HepG2 (cell line): ENCODE results near the gene SOX21. TPM values are rescaled to one million over a fixed set of nuclear protein-coding genes. Genes with fewer than 3 reads are reported as not detected.

Experiments
- ATAC-seq: fragments of 200-7000 bp; cut with Tn5 transposase; 3 replicates; pipeline ENCODE4 v1.9.1; 2020; ENCODE audit warnings: mild to moderate bottlenecking, moderate library complexity
- BruUV-seq: library from RNA; stranded (reverse); fragments of 400-500 nt; replicated peaks from 2 replicates; lab custom pipeline; 2021; lab: Mats Ljungman, UMichigan
- CTCF ChIA-PET: fragments of 300-600 bp; formaldehyde crosslinking; extraction: SDS; loops from one replicate; lab custom pipeline; 2021; ENCODE audit warnings: low total read pairs, inconsistent platforms, low intra/inter-chr PET ratio; lab: Yijun Ruan, JAX
- POLR2A ChIA-PET: fragments of 350-600 bp; sonication (Branson Sonifier 250); formaldehyde crosslinking; loops from one replicate; lab custom pipeline; 2020; ENCODE audit warnings: antibody characterized with exemption, inconsistent platforms; lab: Yijun Ruan, JAX
- DNase-seq: peaks from one replicate; pipeline ENCODE4 v3.0.0-alpha.2; 2015; ENCODE audit warnings: low spot score
- FAIRE-seq: peaks from 3 replicates; lab custom pipeline; 2011; peaks lifted over from hg19 to GRCh38; lab: Jason Lieb, UNC
- H2AFZ ChIP-seq: one replicate; pipeline ENCODE4 v1.6.1; 2011; ENCODE audit warnings: low read length, inconsistent platforms
- H3K27ac ChIP-seq: fragments of 300-600 bp; 3 replicates; pipeline ENCODE4 v1.8.0; 2011; ENCODE audit warnings: mixed run types, mild to moderate bottlenecking, mixed read lengths, low read length, inconsistent platforms; ENCODE audit not compliant: insufficient read depth; ENCODE audit errors: extremely low read length
- H3K27me3 ChIP-seq, 2 experiments: fragments of 200-600 bp in 1 of 2; 2 replicates in 1 of 2; 3 replicates in 1 of 2; pipeline versions ENCODE4 v1.6.0 to v1.8.0; 2011; ENCODE audit warnings: low read length in 2 of 2, mild to moderate bottlenecking in 2 of 2, moderate library complexity in 2 of 2, inconsistent platforms in 1 of 2; ENCODE audit not compliant: insufficient read depth in 2 of 2, control insufficient read depth in 1 of 2
- H3K36me3 ChIP-seq, 2 experiments: fragments of 200-600 bp in 1 of 2; replicated peaks in 1 of 2; 2 replicates in 1 of 2; 3 replicates in 1 of 2; pipeline versions ENCODE4 v1.5.1 to v1.8.0; 2011; ENCODE audit warnings: low read length in 2 of 2, inconsistent platforms in 1 of 2; ENCODE audit not compliant: insufficient read depth in 2 of 2, control insufficient read depth in 1 of 2
- H3K4me1 ChIP-seq: 2 replicates; pipeline ENCODE4 v1.5.1; 2012; ENCODE audit warnings: low read length, inconsistent platforms; ENCODE audit not compliant: insufficient read depth
- H3K4me2 ChIP-seq: 2 replicates; pipeline ENCODE4 v1.6.0; 2011; ENCODE audit warnings: low read depth, low read length, inconsistent platforms
- H3K4me3 ChIP-seq, 3 experiments: fragments of 200-600 bp in 1 of 3; sonication (generic), shearing (Covaris generic) in 1 of 3; replicated peaks in 1 of 3; 2 replicates each; pipeline ENCODE4 v1.5.1; 2011 to 2016; ENCODE audit warnings: low read length in 3 of 3, inconsistent platforms in 2 of 3, low read depth in 2 of 3, mild to moderate bottlenecking in 2 of 3, control low read depth in 1 of 3, mixed read lengths in 1 of 3; ENCODE audit not compliant: insufficient read depth in 1 of 3
- H3K79me2 ChIP-seq: one replicate; pipeline ENCODE4 v1.6.1; 2011; ENCODE audit warnings: low read length, inconsistent platforms; ENCODE audit not compliant: insufficient read depth
- H3K9ac ChIP-seq: 2 replicates; pipeline ENCODE4 v1.6.0; 2011; ENCODE audit warnings: mild to moderate bottlenecking, low read depth, low read length, inconsistent platforms; ENCODE audit not compliant: insufficient read depth
- H3K9me3 ChIP-seq: 2 replicates; pipeline ENCODE4 v1.5.1; 2012; ENCODE audit warnings: mild to moderate bottlenecking, low read length
- H4K20me1 ChIP-seq: 2 replicates; pipeline ENCODE4 v1.6.0; 2011; ENCODE audit warnings: inconsistent platforms, mild to moderate bottlenecking, low read length, moderate library complexity; ENCODE audit not compliant: insufficient read depth
- CHD2 ChIP-seq: IDR thresholded peaks from 2 replicates; pipeline ENCODE4 v1.6.1; 2011; ENCODE audit warnings: low read depth, low read length, improper control_type of control experiment
- FOXA1 ChIP-seq, 2 experiments: fragments of 450-650 bp in 1 of 2; sonication (generic) in 1 of 2; formaldehyde crosslinking in 1 of 2; IDR thresholded peaks; 2 replicates each; pipeline versions ENCODE4 v1.4.0 to v1.6.1; 2016 to 2020; ENCODE audit warnings: missing genetic modification reagents in 1 of 2
- HNRNPH1 ChIP-seq: fragments of 200-400 bp; formaldehyde crosslinking; optimal IDR thresholded peaks from 2 replicates; pipeline ENCODE3; 2017; ENCODE audit warnings: mild to moderate bottlenecking, low read depth, low read length
- NCOA5 ChIP-seq: sonication (generic); formaldehyde crosslinking; IDR thresholded peaks from 2 replicates; pipeline ENCODE4 v1.4.0; 2020; ENCODE audit warnings: missing genetic modification reagents
- NR2F1 ChIP-seq, 2 experiments: fragments of 450-650 bp in 1 of 2; formaldehyde crosslinking in 1 of 2; IDR thresholded peaks; 2 replicates each; pipeline versions ENCODE4 v1.5.0 to v1.6.1; 2016 to 2020; ENCODE audit warnings: mild to moderate bottlenecking in 1 of 2, missing compliant biosample characterization in 1 of 2, missing genetic modification reagents in 1 of 2, moderate library complexity in 1 of 2
- ONECUT2 ChIP-seq: sonication (generic); formaldehyde crosslinking; IDR thresholded peaks from 2 replicates; pipeline ENCODE4 v1.4.0; 2020; ENCODE audit warnings: missing genetic modification reagents
- PCBP1 ChIP-seq: fragments of 200-400 bp; formaldehyde crosslinking; IDR thresholded peaks from 2 replicates; pipeline ENCODE4 v1.6.1; 2017; ENCODE audit warnings: mild to moderate bottlenecking, low read depth, low read length, borderline replicate concordance
- RAD51 ChIP-seq: fragments of 450-650 bp; IDR thresholded peaks from 2 replicates; pipeline ENCODE4 v1.6.1; 2016; ENCODE audit warnings: borderline replicate concordance
- SMC3 ChIP-seq: IDR thresholded peaks from 2 replicates; pipeline ENCODE4 v1.6.1; 2011; ENCODE audit warnings: low read length, improper control_type of control experiment
- SOX13 ChIP-seq, 3 experiments: fragments of 450-650 bp in 1 of 3; sonication (generic) in 1 of 3; formaldehyde crosslinking in 1 of 3; IDR thresholded peaks in 2 of 3; conservative IDR thresholded peaks in 1 of 3; 2 replicates each; pipeline versions ENCODE4 v1.5.0 to v1.6.1; 2016 to 2020; ENCODE audit warnings: antibody characterized with exemption in 1 of 3, mild to moderate bottlenecking in 1 of 3, missing compliant biosample characterization in 1 of 3, missing genetic modification reagents in 1 of 3, moderate library complexity in 1 of 3
- TEAD2 ChIP-seq: sonication (generic); formaldehyde crosslinking; IDR thresholded peaks from 2 replicates; pipeline ENCODE4 v1.9.0; 2021; ENCODE audit warnings: missing genetic modification reagents
- ZNF263 ChIP-seq: sonication (generic); formaldehyde crosslinking; IDR thresholded peaks from 2 replicates; pipeline ENCODE4 v1.4.0; 2020; ENCODE audit warnings: missing genetic modification reagents
- ZNF567 ChIP-seq: sonication (generic); formaldehyde crosslinking; IDR thresholded peaks from 2 replicates; pipeline ENCODE4 v1.8.1; 2023; ENCODE audit warnings: mild to moderate bottlenecking, missing genetic modification reagents, borderline replicate concordance
- ZNF607 ChIP-seq: sonication (generic); formaldehyde crosslinking; IDR thresholded peaks from 2 replicates; pipeline ENCODE4 v1.5.1; 2020; ENCODE audit warnings: missing genetic modification reagents, mild to moderate bottlenecking, borderline replicate concordance
- ZNF615 ChIP-seq: sonication (generic); formaldehyde crosslinking; IDR thresholded peaks from 2 replicates; pipeline ENCODE4 v1.5.0; 2020; ENCODE audit warnings: mild to moderate bottlenecking, missing genetic modification reagents, borderline replicate concordance
- ZNF691 ChIP-seq: sonication (generic); formaldehyde crosslinking; IDR thresholded peaks from 2 replicates; pipeline ENCODE4 v1.4.0; 2020; ENCODE audit warnings: missing genetic modification reagents, low read depth, mild to moderate bottlenecking, borderline replicate concordance
- ZNF746 ChIP-seq: sonication (generic); formaldehyde crosslinking; IDR thresholded peaks from 2 replicates; pipeline ENCODE4 v1.8.0; 2022; ENCODE audit warnings: mild to moderate bottlenecking, missing genetic modification reagents
- WGBS: methylation state at CpG from one replicate; pipeline ENCODE4 v1.1.6; 2017; ENCODE audit warnings: low lambda C conversion rate; 5-methylcytosine and 5-hydroxymethylcytosine counted together
- in situ Hi-C: cut with HindIII; loops from 2 replicates; pipeline ENCODE4 v1.10.0; 2017; ENCODE audit warnings: low pct_unique_long_range_greater_than_20kb; ENCODE audit not compliant: extremely low pct_ligation_motif_present
- intact Hi-C: fragments of 100-400 bp; cut with micrococcal nuclease; formaldehyde crosslinking; loops from one replicate; pipeline ENCODE4 v1.10.0; 2022; ENCODE audit not compliant: unreplicated experiment
- polyA plus RNA-seq, 8 experiments: library from polyadenylated mRNA; depleted of rRNA in 3 of 8; stranded (reverse) in 7 of 8; unstranded in 1 of 8; fragments of >200 nt; fragmentation: Illumina TruSeq in 4 of 8; extraction: Trizol in 4 of 8; gene quantifications; 2 replicates each; pipeline versions ENCODE4 v1.2.1 to v1.2.3, GENCODE V29; 2011 to 2016; ENCODE audit warnings: low read depth in 4 of 8, missing spikeins in 1 of 8, mixed read lengths in 1 of 8; ENCODE audit not compliant: insufficient read depth in 1 of 8
- total RNA-seq, 5 experiments: library from RNA; depleted of rRNA; stranded (reverse); fragments of >200 nt; fragmentation: Illumina TruSeq; extraction: Trizol; gene quantifications; 2 replicates each; pipeline ENCODE4 v1.2.3, GENCODE V29; 2016; ENCODE audit warnings: low read depth in 1 of 5
- TF ChIP-seq, protein P1 (sequence below): IDR thresholded peaks from 2 replicates; pipeline ENCODE4 v1.6.1; 2016; ENCODE audit warnings: mild to moderate bottlenecking, missing biosample characterization, missing genetic modification reagents
- TF ChIP-seq, protein P2 (sequence below): sonication (generic); formaldehyde crosslinking; IDR thresholded peaks from 2 replicates; pipeline ENCODE4 v1.4.0; 2020; ENCODE audit warnings: missing genetic modification reagents

Gene SOX21
- total and polyA plus RNA-seq, 2 of the 13 experiments (the other 11 are each of a cell fraction or from before 2014, with no cell fraction given), result not detected

DNA sequence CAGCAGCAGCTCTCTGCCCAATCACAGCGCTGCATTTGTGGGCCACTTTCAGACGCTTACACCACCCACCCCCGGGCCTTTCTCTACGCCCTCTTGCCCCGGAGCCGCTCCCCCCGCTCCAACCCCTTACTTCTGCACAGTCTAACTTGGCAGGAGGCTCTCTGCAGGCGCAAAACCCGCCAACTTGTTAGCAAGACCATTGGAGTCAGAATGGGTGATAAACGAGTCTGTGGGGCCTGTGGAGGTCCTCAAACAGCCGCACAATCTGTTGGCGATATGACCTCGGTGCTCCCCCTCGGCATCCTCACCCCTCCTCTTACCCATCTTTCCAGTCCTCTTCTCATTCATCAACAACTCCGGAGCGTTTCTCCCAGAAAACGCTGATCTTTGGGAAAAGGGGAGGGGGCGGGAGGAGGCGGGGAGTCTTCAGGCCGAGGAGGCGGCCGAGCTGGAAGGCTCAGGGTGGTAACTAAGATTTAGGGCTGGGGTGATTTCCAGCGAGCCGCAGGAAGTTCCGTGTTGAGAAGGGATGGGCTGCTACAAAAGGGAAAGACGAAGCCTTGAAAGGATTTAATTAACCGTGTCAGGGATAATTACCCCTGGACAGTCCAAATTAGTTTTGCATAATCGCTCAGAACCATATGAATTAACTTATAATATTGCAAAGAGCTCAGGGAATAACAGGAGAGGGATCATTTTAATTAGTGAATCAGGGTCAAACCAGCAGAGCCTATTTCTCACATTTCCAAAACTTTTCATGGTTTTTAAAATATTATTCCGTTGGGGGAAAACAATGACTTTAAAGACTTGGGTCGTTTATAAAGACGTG lies 4.1 kb downstream of the SOX21 start:
- TF ChIP-seq RAD51, result no peak
- TF ChIP-seq NR2F1 (CRISPR knock-in tag; IDR thresholded peaks at IDR 0.05), result no peak
- no peak for TF ChIP-seq HNRNPH1
- TF ChIP-seq ZNF607 (CRISPR knock-in tag), result no peak
- no peak for TF ChIP-seq SMC3
- no peak for TF ChIP-seq ZNF746 (CRISPR knock-in tag)
- no peak for TF ChIP-seq ZNF615
- TF ChIP-seq, protein P1, sequence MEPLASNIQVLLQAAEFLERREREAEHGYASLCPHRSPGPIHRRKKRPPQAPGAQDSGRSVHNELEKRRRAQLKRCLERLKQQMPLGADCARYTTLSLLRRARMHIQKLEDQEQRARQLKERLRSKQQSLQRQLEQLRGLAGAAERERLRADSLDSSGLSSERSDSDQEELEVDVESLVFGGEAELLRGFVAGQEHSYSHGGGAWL (CRISPR knock-in tag), result no peak
- no peak for TF ChIP-seq ZNF263 (CRISPR knock-in tag)
- no peak for TF ChIP-seq ONECUT2 (CRISPR knock-in tag)
- TF ChIP-seq NCOA5 (CRISPR knock-in tag), result no peak
- TF ChIP-seq SOX13 (IDR thresholded peaks at IDR 0.05), result no peak
- TF ChIP-seq SOX13 (CRISPR knock-in tag; conservative IDR thresholded peaks at IDR 0.05 in 1 of 2, IDR thresholded peaks at IDR 0.05 in 1 of 2), result no peak
- TF ChIP-seq, protein P2, sequence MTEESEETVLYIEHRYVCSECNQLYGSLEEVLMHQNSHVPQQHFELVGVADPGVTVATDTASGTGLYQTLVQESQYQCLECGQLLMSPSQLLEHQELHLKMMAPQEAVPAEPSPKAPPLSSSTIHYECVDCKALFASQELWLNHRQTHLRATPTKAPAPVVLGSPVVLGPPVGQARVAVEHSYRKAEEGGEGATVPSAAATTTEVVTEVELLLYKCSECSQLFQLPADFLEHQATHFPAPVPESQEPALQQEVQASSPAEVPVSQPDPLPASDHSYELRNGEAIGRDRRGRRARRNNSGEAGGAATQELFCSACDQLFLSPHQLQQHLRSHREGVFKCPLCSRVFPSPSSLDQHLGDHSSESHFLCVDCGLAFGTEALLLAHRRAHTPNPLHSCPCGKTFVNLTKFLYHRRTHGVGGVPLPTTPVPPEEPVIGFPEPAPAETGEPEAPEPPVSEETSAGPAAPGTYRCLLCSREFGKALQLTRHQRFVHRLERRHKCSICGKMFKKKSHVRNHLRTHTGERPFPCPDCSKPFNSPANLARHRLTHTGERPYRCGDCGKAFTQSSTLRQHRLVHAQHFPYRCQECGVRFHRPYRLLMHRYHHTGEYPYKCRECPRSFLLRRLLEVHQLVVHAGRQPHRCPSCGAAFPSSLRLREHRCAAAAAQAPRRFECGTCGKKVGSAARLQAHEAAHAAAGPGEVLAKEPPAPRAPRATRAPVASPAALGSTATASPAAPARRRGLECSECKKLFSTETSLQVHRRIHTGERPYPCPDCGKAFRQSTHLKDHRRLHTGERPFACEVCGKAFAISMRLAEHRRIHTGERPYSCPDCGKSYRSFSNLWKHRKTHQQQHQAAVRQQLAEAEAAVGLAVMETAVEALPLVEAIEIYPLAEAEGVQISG, result no peak
- TF ChIP-seq TEAD2, result no peak
- TF ChIP-seq PCBP1, result no peak
- no peak for TF ChIP-seq ZNF567
- TF ChIP-seq FOXA1 (IDR thresholded peaks at IDR 0.05), result no peak
- no peak for TF ChIP-seq FOXA1 (CRISPR knock-in tag; IDR thresholded peaks at IDR 0.05)
- no peak for TF ChIP-seq CHD2
- TF ChIP-seq ZNF691 (CRISPR knock-in tag), result no peak
- H3K27ac ChIP-seq, result no peak overlapping the region
- peaks cover 18 to 88% of the 10 kb centered on the region in 2 experiments; a peak in 4 of 5 replicates for H3K27me3 ChIP-seq
- FAIRE-seq (no peak), ATAC-seq (no peak), DNase-seq (no peak)
- no TSS peak for BruUV-seq
- H3K4me2 ChIP-seq, result no peak overlapping the region
- no peak overlapping the region for H3K4me3 ChIP-seq
- 14% methylated on average over 30 of the region's 31 CpGs for WGBS
- H3K4me1 ChIP-seq, result no peaks in the 10 kb centered on the region
- no peaks in the 10 kb centered on the region for H3K36me3 ChIP-seq
- no peaks in the 10 kb centered on the region for H4K20me1 ChIP-seq
- ChIA-PET POLR2A (no interaction called here), CTCF (no interaction called here)
- in situ Hi-C loops (no loop called here), intact Hi-C loops (no loop called here)
- H3K9ac ChIP-seq, result no peak overlapping the region
- no peaks in the 10 kb centered on the region for H3K9me3 ChIP-seq
- no peak overlapping the region for H2AFZ ChIP-seq
- no peaks in the 10 kb centered on the region for H3K79me2 ChIP-seq
